ENCODE data around the gene MAD1L1.

MAD1L1 gene

DNA sequence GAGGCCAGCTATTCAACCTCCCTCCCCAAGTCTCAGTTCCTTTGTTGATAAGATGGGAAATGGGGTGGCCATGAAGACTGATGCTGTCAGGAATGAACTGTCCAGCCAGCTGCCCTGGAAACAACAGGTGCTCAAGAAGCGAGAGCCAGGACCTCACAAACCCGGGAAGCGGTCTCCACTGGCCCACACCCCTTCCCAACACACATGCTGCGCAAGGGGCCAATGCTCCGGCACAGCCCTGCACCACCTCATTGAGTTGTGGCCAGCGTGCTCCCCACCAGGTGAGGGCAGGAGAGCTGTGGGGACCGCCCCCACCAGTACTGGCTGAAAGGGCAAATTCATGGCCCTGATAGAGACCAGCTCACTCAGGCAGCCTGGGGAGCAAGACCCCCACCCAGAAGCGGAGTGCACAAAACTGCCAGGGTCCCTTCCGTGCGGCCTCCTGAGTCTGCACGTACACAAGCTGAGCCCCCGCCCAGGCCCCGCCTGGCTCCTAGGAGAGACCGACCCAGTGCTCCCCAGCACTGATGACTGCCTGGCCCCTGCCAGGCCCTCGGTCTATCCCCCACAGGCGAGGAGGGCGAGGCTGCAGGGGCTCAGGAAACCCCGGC is 216.6 kb downstream of the MAD1L1 start:
- Histone ChIP-seq H3K4me3 (ENCODE audit: low read depth in 1 of 2, low read length in 2 of 2) (no peak overlapping the region), H3K9me3 (ENCODE audit: insufficient read depth, low read length, severe bottlenecking) (no peaks in the 10 kb centered on the region), H3K4me1 (ENCODE audit: insufficient read depth, low read length) (no peaks in the 10 kb centered on the region), H3K27me3 (ENCODE audit: insufficient read depth, low read length, poor library complexity) (no peaks in the 10 kb centered on the region), H3K9ac (ENCODE audit: low read depth, low read length) (no peak overlapping the region), H3K4me2 (ENCODE audit: insufficient read depth, low read length) (no peak overlapping the region), H4K20me1 (ENCODE audit: insufficient read depth, low read length) (peaks cover 51% of the 10 kb centered on the region), H3K36me3 (ENCODE audit: insufficient read depth, low read length) (peaks cover 45% of the 10 kb centered on the region), H3K79me2 (ENCODE audit: insufficient read depth, low read length) (0 out of 2 replicates have a peak, but pooled peaks cover 3% of the 10 kb centered on the region), H2AFZ (ENCODE audit: low read depth, low read length) (no peak overlapping the region), H3K27ac (ENCODE audit: low read length) (no peak overlapping the region; the same call in 1 of the 2 replicates)
- ATAC-seq (ENCODE audit: insufficient read depth, low read depth) = no peak
- TF ChIP-seq EZH2 (IDR thresholded peaks at IDR 0.05; ENCODE audit: borderline replicate concordance, low read depth, low read length, severe bottlenecking) = no peak
- TF ChIP-seq, protein P1, sequence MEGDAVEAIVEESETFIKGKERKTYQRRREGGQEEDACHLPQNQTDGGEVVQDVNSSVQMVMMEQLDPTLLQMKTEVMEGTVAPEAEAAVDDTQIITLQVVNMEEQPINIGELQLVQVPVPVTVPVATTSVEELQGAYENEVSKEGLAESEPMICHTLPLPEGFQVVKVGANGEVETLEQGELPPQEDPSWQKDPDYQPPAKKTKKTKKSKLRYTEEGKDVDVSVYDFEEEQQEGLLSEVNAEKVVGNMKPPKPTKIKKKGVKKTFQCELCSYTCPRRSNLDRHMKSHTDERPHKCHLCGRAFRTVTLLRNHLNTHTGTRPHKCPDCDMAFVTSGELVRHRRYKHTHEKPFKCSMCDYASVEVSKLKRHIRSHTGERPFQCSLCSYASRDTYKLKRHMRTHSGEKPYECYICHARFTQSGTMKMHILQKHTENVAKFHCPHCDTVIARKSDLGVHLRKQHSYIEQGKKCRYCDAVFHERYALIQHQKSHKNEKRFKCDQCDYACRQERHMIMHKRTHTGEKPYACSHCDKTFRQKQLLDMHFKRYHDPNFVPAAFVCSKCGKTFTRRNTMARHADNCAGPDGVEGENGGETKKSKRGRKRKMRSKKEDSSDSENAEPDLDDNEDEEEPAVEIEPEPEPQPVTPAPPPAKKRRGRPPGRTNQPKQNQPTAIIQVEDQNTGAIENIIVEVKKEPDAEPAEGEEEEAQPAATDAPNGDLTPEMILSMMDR (IDR thresholded peaks at IDR 0.05; ENCODE audit: borderline replicate concordance, extremely low read depth, low read length, poor library complexity, severe bottlenecking) = no peak
- no peak for DNase-seq

DNA sequence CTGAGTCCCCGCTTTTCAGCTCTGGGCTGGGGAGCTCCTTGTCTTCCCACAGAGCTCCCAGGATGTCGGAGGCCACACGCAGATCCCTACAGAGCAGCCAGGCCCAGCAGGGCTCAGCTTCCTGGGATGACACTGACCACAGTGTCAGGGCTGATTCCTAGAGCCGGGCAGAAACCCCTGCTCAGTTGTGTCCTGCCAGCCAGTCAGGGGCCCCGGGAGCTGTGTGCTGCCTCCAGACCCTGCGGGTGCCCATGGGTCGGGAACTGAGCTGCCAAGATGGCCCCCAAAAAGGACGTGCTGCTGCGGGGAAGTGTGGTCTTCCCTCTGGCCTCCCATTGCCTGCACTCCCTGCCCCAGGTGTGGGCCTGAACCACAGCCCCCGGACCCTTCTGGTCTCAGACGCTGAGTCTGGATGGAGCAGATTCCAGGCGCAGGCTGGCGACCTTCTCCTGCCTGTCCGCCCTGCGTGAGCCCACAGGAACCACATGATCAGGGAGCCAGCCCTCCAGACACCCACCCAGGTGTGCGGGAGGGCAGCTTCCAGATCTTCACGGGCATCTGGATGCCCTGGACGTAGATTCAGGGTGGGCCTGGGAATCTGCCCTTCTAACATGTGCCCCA is 217.4 kb downstream of the MAD1L1 start:
- H2AFZ ChIP-seq (ENCODE audit: low read depth, low read length) = no peak overlapping the region
- 0 out of 2 replicates have a peak, but pooled peaks cover 3% of the 10 kb centered on the region for H3K79me2 ChIP-seq (ENCODE audit: insufficient read depth, low read length)
- H3K27ac ChIP-seq (ENCODE audit: low read length) = no peak overlapping the region
- H3K9me3 ChIP-seq (ENCODE audit: insufficient read depth, low read length, severe bottlenecking) = no peaks in the 10 kb centered on the region
- no peaks in the 10 kb centered on the region for H3K4me1 ChIP-seq (ENCODE audit: insufficient read depth, low read length)
- no peak overlapping the region for H3K4me3 ChIP-seq (ENCODE audit: low read depth in 1 of 2, low read length in 2 of 2)
- H3K4me2 ChIP-seq (ENCODE audit: insufficient read depth, low read length) = no peak overlapping the region
- peaks cover 45% of the 10 kb centered on the region for H3K36me3 ChIP-seq (ENCODE audit: insufficient read depth, low read length)
- TF ChIP-seq EZH2 (IDR thresholded peaks at IDR 0.05; ENCODE audit: borderline replicate concordance, low read depth, low read length, severe bottlenecking) = no peak
- peaks cover 54% of the 10 kb centered on the region for H4K20me1 ChIP-seq (ENCODE audit: insufficient read depth, low read length)
- no peak overlapping the region for H3K9ac ChIP-seq (ENCODE audit: low read depth, low read length)
- DNase-seq = no peak
- ATAC-seq (ENCODE audit: insufficient read depth, low read depth) = no peak
- no peaks in the 10 kb centered on the region for H3K27me3 ChIP-seq (ENCODE audit: insufficient read depth, low read length, poor library complexity)

GRCh38 chr7:2014391-2015241 is 218.1 kb downstream of the MAD1L1 start:
- DNase-seq = no peak
- H3K9ac ChIP-seq (ENCODE audit: low read depth, low read length) = no peak overlapping the region
- no peaks in the 10 kb centered on the region for H3K27me3 ChIP-seq (ENCODE audit: insufficient read depth, low read length, poor library complexity)
- 0 out of 2 replicates have a peak, but pooled peaks cover 3% of the 10 kb centered on the region for H3K79me2 ChIP-seq (ENCODE audit: insufficient read depth, low read length)
- ATAC-seq (ENCODE audit: insufficient read depth, low read depth) = no peak
- no peak overlapping the region for H3K4me2 ChIP-seq (ENCODE audit: insufficient read depth, low read length)
- H4K20me1 ChIP-seq (ENCODE audit: insufficient read depth, low read length) = peaks cover 49% of the 10 kb centered on the region
- no peak overlapping the region; the same call in 1 of the 2 replicates for H3K27ac ChIP-seq (ENCODE audit: low read length)
- TF ChIP-seq, protein P1 (IDR thresholded peaks at IDR 0.05; ENCODE audit: borderline replicate concordance, extremely low read depth, low read length, poor library complexity, severe bottlenecking) = no peak
- TF ChIP-seq EZH2 (IDR thresholded peaks at IDR 0.05; ENCODE audit: borderline replicate concordance, low read depth, low read length, severe bottlenecking) = no peak
- H3K4me1 ChIP-seq (ENCODE audit: insufficient read depth, low read length) = no peaks in the 10 kb centered on the region
- no peak overlapping the region for H3K4me3 ChIP-seq (ENCODE audit: low read depth in 1 of 2, low read length in 2 of 2)
- H2AFZ ChIP-seq (ENCODE audit: low read depth, low read length) = no peak overlapping the region
- H3K9me3 ChIP-seq (ENCODE audit: insufficient read depth, low read length, severe bottlenecking) = no peaks in the 10 kb centered on the region
- H3K36me3 ChIP-seq (ENCODE audit: insufficient read depth, low read length) = peaks cover 45% of the 10 kb centered on the region

All from DND-41 (cell line).